ENCODE data around the gene MRPL9. TPM values are rescaled to one million over a fixed set of nuclear protein-coding genes. Genes with fewer than 3 reads are reported as not detected.

MRPL9 gene
- total RNA-seq, 1 donor from 2014 or later = 86.4 TPM

DNA sequence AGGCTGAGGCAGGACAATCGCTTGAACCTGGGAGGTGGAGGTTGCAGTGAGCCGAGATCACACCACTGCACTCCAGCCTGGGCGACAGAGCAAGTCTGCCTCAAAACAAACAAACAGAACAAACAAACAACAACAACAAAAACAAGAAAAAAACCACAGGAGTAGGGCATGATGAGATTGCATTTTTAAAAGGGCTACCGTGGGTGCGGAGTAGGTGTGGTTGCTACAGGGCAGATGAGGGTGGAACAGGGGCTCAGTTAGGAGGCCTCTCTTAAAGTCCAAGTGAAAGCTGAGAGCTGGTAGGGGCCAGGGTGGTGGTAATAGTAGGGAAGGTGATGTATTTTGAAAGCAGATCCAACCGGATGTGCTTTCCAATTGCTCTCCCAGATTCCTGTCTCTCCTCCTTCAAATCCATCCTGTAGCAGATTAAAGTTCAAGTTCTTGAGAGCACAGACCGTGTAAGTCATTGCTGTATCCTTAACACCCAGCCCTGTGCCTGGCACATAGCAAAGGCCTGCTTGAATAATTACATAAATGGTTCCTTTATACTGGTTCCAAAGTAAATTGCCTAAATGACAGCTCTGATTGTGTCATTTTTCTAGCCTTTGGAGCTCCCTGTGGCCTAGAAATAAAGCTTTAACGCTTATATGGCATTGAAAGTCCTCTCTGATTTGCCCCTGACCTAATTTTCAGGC lies 46.1 kb upstream of the MRPL9 start:
- H3K9ac ChIP-seq = no peak overlapping the region
- Mint-ChIP-seq H3K27me3 (ENCODE audit: insufficient read depth, low read depth) (peaks cover 7% of the 10 kb centered on the region), H3K4me3 (no peak overlapping the region), H3K27ac (no peak overlapping the region), H3K9me3 (no peaks in the 10 kb centered on the region), H3K4me1 (peaks cover 10% of the 10 kb centered on the region), H3K36me3 (no peaks in the 10 kb centered on the region)
- no peaks in the 10 kb centered on the region for H3F3A ChIP-seq (ENCODE audit: low read depth)
- no peak overlapping the region for H3K27ac ChIP-seq
- TF ChIP-seq EZH2 (IDR thresholded peaks at IDR 0.05) (no peak), EZH2phosphoT487 (IDR thresholded peaks at IDR 0.05) (no peak)
- TF ChIP-seq, protein P1, sequence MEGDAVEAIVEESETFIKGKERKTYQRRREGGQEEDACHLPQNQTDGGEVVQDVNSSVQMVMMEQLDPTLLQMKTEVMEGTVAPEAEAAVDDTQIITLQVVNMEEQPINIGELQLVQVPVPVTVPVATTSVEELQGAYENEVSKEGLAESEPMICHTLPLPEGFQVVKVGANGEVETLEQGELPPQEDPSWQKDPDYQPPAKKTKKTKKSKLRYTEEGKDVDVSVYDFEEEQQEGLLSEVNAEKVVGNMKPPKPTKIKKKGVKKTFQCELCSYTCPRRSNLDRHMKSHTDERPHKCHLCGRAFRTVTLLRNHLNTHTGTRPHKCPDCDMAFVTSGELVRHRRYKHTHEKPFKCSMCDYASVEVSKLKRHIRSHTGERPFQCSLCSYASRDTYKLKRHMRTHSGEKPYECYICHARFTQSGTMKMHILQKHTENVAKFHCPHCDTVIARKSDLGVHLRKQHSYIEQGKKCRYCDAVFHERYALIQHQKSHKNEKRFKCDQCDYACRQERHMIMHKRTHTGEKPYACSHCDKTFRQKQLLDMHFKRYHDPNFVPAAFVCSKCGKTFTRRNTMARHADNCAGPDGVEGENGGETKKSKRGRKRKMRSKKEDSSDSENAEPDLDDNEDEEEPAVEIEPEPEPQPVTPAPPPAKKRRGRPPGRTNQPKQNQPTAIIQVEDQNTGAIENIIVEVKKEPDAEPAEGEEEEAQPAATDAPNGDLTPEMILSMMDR (IDR thresholded peaks at IDR 0.05) = no peak
- no peaks in the 10 kb centered on the region for H3K27me3 ChIP-seq
- no peak overlapping the region for H3K4me3 ChIP-seq
- no peaks in the 10 kb centered on the region for H3K36me3 ChIP-seq
- H4K20me1 ChIP-seq (ENCODE audit: low read depth) = no peaks in the 10 kb centered on the region
- no peaks in the 10 kb centered on the region for H3K79me2 ChIP-seq (ENCODE audit: low read depth)
- DNase-seq (ENCODE audit: low spot score) = no peak
- H3K9me3 ChIP-seq (ENCODE audit: low read depth) = no peaks in the 10 kb centered on the region
- no peaks in the 10 kb centered on the region for H3K4me1 ChIP-seq
- H3K4me2 ChIP-seq = no peak overlapping the region
- H2AFZ ChIP-seq (replicated peaks) = no peak overlapping the region

DNA sequence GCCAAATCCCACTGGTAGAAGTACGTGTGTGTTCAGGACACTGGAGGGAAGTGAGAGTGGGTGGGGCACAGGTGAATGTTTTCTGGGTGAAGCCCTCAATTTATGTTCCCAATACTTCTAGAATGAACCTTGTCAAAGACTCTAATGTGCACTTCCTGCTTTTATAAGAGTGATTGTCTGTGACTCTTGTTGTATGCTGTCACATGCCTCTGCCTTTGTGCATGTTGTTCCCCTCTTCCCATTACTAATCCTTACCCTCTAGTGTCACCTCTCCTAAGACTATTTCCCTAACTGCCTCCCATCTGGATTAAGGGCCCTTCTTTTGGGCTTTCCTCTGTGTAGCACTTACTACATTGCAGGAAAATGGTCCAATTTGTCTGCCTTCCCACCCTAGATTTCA lies 44.5 kb upstream of the MRPL9 start:
- TF ChIP-seq, protein P1 (IDR thresholded peaks at IDR 0.05) = no peak
- no peak overlapping the region for H3K27ac Mint-ChIP-seq
- H3K27me3 ChIP-seq = no peaks in the 10 kb centered on the region

DNA sequence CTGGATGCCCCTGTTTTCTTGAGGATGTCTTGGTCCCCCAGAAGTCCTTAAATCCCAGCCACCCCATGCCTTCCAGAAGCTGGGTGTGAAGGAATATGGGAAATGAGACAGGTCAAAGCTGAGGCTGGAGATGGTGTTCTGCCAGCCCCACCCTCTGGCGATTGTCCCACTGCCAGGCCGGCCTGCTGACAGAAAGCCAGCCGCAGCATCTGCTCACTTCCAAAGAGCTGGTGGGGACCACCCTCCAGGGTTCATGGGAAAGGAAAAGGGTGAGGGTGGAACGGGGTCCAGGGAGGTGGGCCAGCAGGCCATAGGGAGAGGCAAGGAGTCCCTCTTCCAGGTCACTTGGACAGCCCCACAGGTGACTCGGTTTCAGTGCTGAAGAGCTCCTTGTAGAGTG lies 43.8 kb upstream of the MRPL9 start:
- Histone ChIP-seq H3K4me2 (no peak overlapping the region), H3K36me3 (no peaks in the 10 kb centered on the region), H4K20me1 (ENCODE audit: low read depth) (no peaks in the 10 kb centered on the region), H2AFZ (replicated peaks) (no peak overlapping the region), H3K4me1 (no peaks in the 10 kb centered on the region), H3K27me3 (no peaks in the 10 kb centered on the region), H3F3A (ENCODE audit: low read depth) (no peaks in the 10 kb centered on the region), H3K79me2 (ENCODE audit: low read depth) (no peaks in the 10 kb centered on the region), H3K4me3 (no peak overlapping the region), H3K27ac (no peak overlapping the region), H3K9ac (no peak overlapping the region), H3K9me3 (ENCODE audit: low read depth) (no peaks in the 10 kb centered on the region)
- Mint-ChIP-seq H3K4me1 (peaks cover 10% of the 10 kb centered on the region), H3K9me3 (no peaks in the 10 kb centered on the region), H3K4me3 (no peak overlapping the region), H3K36me3 (no peaks in the 10 kb centered on the region), H3K27me3 (ENCODE audit: insufficient read depth, low read depth) (peaks cover 9% of the 10 kb centered on the region), H3K27ac (no peak overlapping the region)
- DNase-seq (ENCODE audit: low spot score) = no peak
- TF ChIP-seq, protein P1 (IDR thresholded peaks at IDR 0.05) = no peak
- TF ChIP-seq EZH2 (IDR thresholded peaks at IDR 0.05) (no peak), EZH2phosphoT487 (IDR thresholded peaks at IDR 0.05) (no peak)

More for the DNA sequence above, 44.5 kb upstream of the MRPL9 start:
- Histone ChIP-seq H3K36me3 (no peaks in the 10 kb centered on the region), H4K20me1 (ENCODE audit: low read depth) (no peaks in the 10 kb centered on the region), H3K9ac (no peak overlapping the region), H3K9me3 (ENCODE audit: low read depth) (no peaks in the 10 kb centered on the region), H3F3A (ENCODE audit: low read depth) (no peaks in the 10 kb centered on the region), H3K79me2 (ENCODE audit: low read depth) (no peaks in the 10 kb centered on the region), H3K4me2 (no peak overlapping the region), H3K4me3 (no peak overlapping the region), H3K27ac (no peak overlapping the region), H3K4me1 (no peaks in the 10 kb centered on the region), H2AFZ (replicated peaks) (no peak overlapping the region)
- Mint-ChIP-seq H3K9me3 (no peaks in the 10 kb centered on the region), H3K4me3 (no peak overlapping the region), H3K36me3 (no peaks in the 10 kb centered on the region), H3K27me3 (ENCODE audit: insufficient read depth, low read depth) (peaks cover 9% of the 10 kb centered on the region), H3K4me1 (peaks cover 10% of the 10 kb centered on the region)
- DNase-seq (ENCODE audit: low spot score) = no peak
